Osteoblast (primary cell): ENCODE data around the gene KLF4. TPM values are rescaled to one million over a fixed set of nuclear protein-coding genes. Genes with fewer than 3 reads are reported as not detected.

Experiments used
- DNase-seq: peaks from one replicate; pipeline ENCODE4 v3.0.0; 2011; ENCODE audit warnings: low spot score, mixed read lengths; ENCODE audit not compliant: insufficient read length; ENCODE audit errors: missing footprints
- H2AFZ ChIP-seq: 2 replicates; pipeline ENCODE4 v1.6.0; 2011; ENCODE audit warnings: mild to moderate bottlenecking, low read length
- H3K27ac ChIP-seq: 2 replicates; pipeline ENCODE4 v1.5.1; 2011; ENCODE audit warnings: mild to moderate bottlenecking, low read depth, low read length, moderate library complexity
- H3K27me3 ChIP-seq: 2 replicates; pipeline ENCODE4 v1.6.0; 2012; ENCODE audit warnings: mild to moderate bottlenecking, control low read depth, inconsistent platforms, low read length, moderate library complexity; ENCODE audit not compliant: insufficient read depth
- H3K36me3 ChIP-seq: 2 replicates; pipeline ENCODE4 v1.5.1; 2011; ENCODE audit warnings: mild to moderate bottlenecking, low read length, control low read depth, moderate library complexity; ENCODE audit not compliant: insufficient read depth
- H3K4me1 ChIP-seq: 2 replicates; pipeline ENCODE4 v1.5.1; 2011; ENCODE audit warnings: mild to moderate bottlenecking, low read length, control low read depth, moderate library complexity; ENCODE audit not compliant: insufficient read depth
- H3K4me2 ChIP-seq: 2 replicates; pipeline ENCODE4 v1.6.0; 2011; ENCODE audit warnings: mild to moderate bottlenecking, low read length; ENCODE audit not compliant: insufficient read depth
- H3K4me3 ChIP-seq: fragments of 200-600 bp; sonication (generic); 3 replicates; pipeline ENCODE4 v1.5.1; 2012; ENCODE audit warnings: mild to moderate bottlenecking, low read length, inconsistent platforms; ENCODE audit not compliant: insufficient read depth
- H3K79me2 ChIP-seq: 2 replicates; pipeline ENCODE4 v1.6.0; 2012; ENCODE audit warnings: mild to moderate bottlenecking, low read length, control low read depth, inconsistent platforms; ENCODE audit not compliant: insufficient read depth
- H3K9me3 ChIP-seq: 2 replicates; pipeline ENCODE4 v1.5.1; 2011; ENCODE audit warnings: low read depth, low read length, control low read depth
- H4K20me1 ChIP-seq: 2 replicates; pipeline ENCODE4 v1.6.0; 2012; ENCODE audit warnings: mild to moderate bottlenecking, low read length, control low read depth; ENCODE audit not compliant: insufficient read depth
- CTCF ChIP-seq: IDR thresholded peaks from 2 replicates; pipeline ENCODE4 v1.5.1; 2011; ENCODE audit warnings: mild to moderate bottlenecking, low read depth, low read length, moderate library complexity; ENCODE audit errors: extremely low read depth
- total RNA-seq: library from RNA; depleted of rRNA; stranded (reverse); fragments of >200 nt; gene quantifications from 2 replicates; pipeline ENCODE4 v1.2.3, GENCODE V29; 2012

KLF4 gene
- total RNA-seq, 1 donor: 34.7 TPM

GRCh38 chr9:107472581-107473340 is 16.8 kb downstream of the KLF4 start:
- Histone ChIP-seq H3K4me1 (peaks cover 3% of the 10 kb centered on the region), H3K27me3 (no peaks in the 10 kb centered on the region), H2AFZ (no peak overlapping the region), H3K4me2 (no peak overlapping the region), H4K20me1 (no peaks in the 10 kb centered on the region), H3K4me3 (no peak overlapping the region), H3K79me2 (no peaks in the 10 kb centered on the region), H3K9me3 (no peaks in the 10 kb centered on the region), H3K27ac (no peak overlapping the region), H3K36me3 (no peaks in the 10 kb centered on the region)
- no peak for TF ChIP-seq CTCF
- no peak for DNase-seq

DNA sequence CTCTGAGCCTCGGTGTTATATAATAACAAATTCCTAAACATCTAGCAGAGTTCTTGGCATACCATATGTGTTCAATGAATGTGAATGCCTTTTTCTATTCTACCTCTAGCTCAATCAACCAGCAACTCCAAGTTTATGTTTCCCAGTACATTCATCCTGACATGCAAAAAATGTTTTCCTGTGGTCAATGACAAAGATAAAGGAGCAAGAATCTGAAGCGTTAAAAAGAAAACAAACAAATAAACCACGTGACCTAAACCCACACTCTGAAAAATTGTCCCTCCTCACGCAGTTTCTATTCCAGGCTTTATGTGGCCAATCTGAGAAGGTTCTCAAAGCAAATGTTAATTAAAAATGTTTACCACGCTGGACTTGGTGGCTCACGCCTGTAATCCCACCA is 18.0 kb downstream of the KLF4 start:
- no peaks in the 10 kb centered on the region for H4K20me1 ChIP-seq
- no peaks in the 10 kb centered on the region for H3K36me3 ChIP-seq
- H3K79me2 ChIP-seq: no peaks in the 10 kb centered on the region
- TF ChIP-seq CTCF: no peak
- no peak overlapping the region for H3K4me3 ChIP-seq
- DNase-seq: no peak
- H3K27me3 ChIP-seq: no peaks in the 10 kb centered on the region
- H3K4me2 ChIP-seq: no peak overlapping the region
- no peak overlapping the region for H3K27ac ChIP-seq
- no peak overlapping the region for H2AFZ ChIP-seq
- H3K9me3 ChIP-seq: no peaks in the 10 kb centered on the region
- peaks cover 3% of the 10 kb centered on the region for H3K4me1 ChIP-seq

GRCh38 chr9:107467416-107467815 is 22.2 kb downstream of the KLF4 start:
- Histone ChIP-seq H4K20me1 (no peaks in the 10 kb centered on the region), H3K4me3 (no peak overlapping the region)
- peak; percentile 79 for DNase-seq

GRCh38 chr9:107466826-107467225 is 22.7 kb downstream of the KLF4 start:
- no peak for TF ChIP-seq CTCF
- Histone ChIP-seq H3K4me2 (no peak overlapping the region), H3K79me2 (no peaks in the 10 kb centered on the region)

More at GRCh38 chr9:107467416-107467815, 22.2 kb downstream of the KLF4 start:
- no peak for TF ChIP-seq CTCF
- Histone ChIP-seq H3K4me1 (peaks cover 9% of the 10 kb centered on the region), H3K4me2 (no peak overlapping the region), H3K27me3 (no peaks in the 10 kb centered on the region), H3K27ac (no peak overlapping the region), H2AFZ (no peak overlapping the region), H3K36me3 (no peaks in the 10 kb centered on the region), H3K9me3 (no peaks in the 10 kb centered on the region), H3K79me2 (no peaks in the 10 kb centered on the region)

More at GRCh38 chr9:107466826-107467225, 22.7 kb downstream of the KLF4 start:
- Histone ChIP-seq H3K27me3 (no peaks in the 10 kb centered on the region), H3K4me1 (peaks cover 9% of the 10 kb centered on the region), H3K4me3 (no peak overlapping the region), H2AFZ (no peak overlapping the region), H3K36me3 (no peaks in the 10 kb centered on the region), H3K27ac (no peak overlapping the region), H4K20me1 (no peaks in the 10 kb centered on the region), H3K9me3 (no peaks in the 10 kb centered on the region)
- DNase-seq: no peak
